ENCODE measurements around the gene ATP8A2. TPM values are rescaled to one million over a fixed set of nuclear protein-coding genes. Genes with fewer than 3 reads are reported as not detected.

The ATP8A2 gene
- total RNA-seq, 6 experiments from 2014 or later = not detected

GRCh38 chr13:25729201-25729600 is 357.4 kb downstream of the ATP8A2 start:
- no peaks in the 10 kb centered on the region for H3K36me3 ChIP-seq
- 56% methylated on average over 7 of the region's 7 CpGs for WGBS (ENCODE audit: insufficient coverage, low coverage, low lambda C conversion rate, missing lambda C conversion rate)
- intact Hi-C loops (cut with DNase I) = no loop called here
- H3K9me3 ChIP-seq = no peaks in the 10 kb centered on the region
- H3K27ac ChIP-seq = no peak overlapping the region
- H3K4me3 ChIP-seq = no peak overlapping the region
- ATAC-seq (no peak), DNase-seq (no peak)
- peaks cover 0 to 4% (median 0%) of the 10 kb centered on the region in 4 donors for H3K4me1 ChIP-seq
- TF ChIP-seq CTCF (IDR thresholded peaks at IDR 0.05) (no peak), POLR2A (IDR thresholded peaks at IDR 0.05) (no peak)
- no peaks in the 10 kb centered on the region for H3K27me3 ChIP-seq

GRCh38 chr13:25731037-25731436 is 359.3 kb downstream of the ATP8A2 start:
- TF ChIP-seq CTCF (IDR thresholded peaks at IDR 0.05) = no peak
- no peak for TF ChIP-seq POLR2A (IDR thresholded peaks at IDR 0.05)
- Histone ChIP-seq H3K36me3 (no peaks in the 10 kb centered on the region), H3K27ac (no peak overlapping the region), H3K27me3 (no peaks in the 10 kb centered on the region), H3K9me3 (no peaks in the 10 kb centered on the region), H3K4me1 (peaks cover 0 to 4% (median 0%) of the 10 kb centered on the region in 4 donors), H3K4me3 (no peak overlapping the region)
- DNase-seq (no peak), ATAC-seq (no peak)
- intact Hi-C loops (cut with DNase I) = no loop called here
- 58% methylated on average over 4 of the region's 4 CpGs for WGBS (ENCODE audit: insufficient coverage, low coverage, low lambda C conversion rate, missing lambda C conversion rate)

GRCh38 chr13:25731536-25731935 is 359.8 kb downstream of the ATP8A2 start:
- ATAC-seq (no peak), DNase-seq (no peak)
- 72% methylated on average over 4 of the region's 4 CpGs for WGBS (ENCODE audit: insufficient coverage, low coverage, low lambda C conversion rate, missing lambda C conversion rate)
- Histone ChIP-seq H3K9me3 (no peaks in the 10 kb centered on the region), H3K27ac (no peak overlapping the region), H3K27me3 (no peaks in the 10 kb centered on the region), H3K4me3 (no peak overlapping the region), H3K36me3 (no peaks in the 10 kb centered on the region), H3K4me1 (peaks cover 0 to 4% (median 0%) of the 10 kb centered on the region in 4 donors)
- intact Hi-C loops (cut with DNase I) = no loop called here
- no peak for TF ChIP-seq CTCF (IDR thresholded peaks at IDR 0.05)
- no peak for TF ChIP-seq POLR2A (IDR thresholded peaks at IDR 0.05)

GRCh38 chr13:25732111-25732865 is 360.5 kb downstream of the ATP8A2 start:
- WGBS (ENCODE audit: insufficient coverage, low coverage, low lambda C conversion rate, missing lambda C conversion rate) = 41% methylated on average over 6 of the region's 7 CpGs
- no peaks in the 10 kb centered on the region for H3K9me3 ChIP-seq
- no peak overlapping the region for H3K27ac ChIP-seq
- H3K4me3 ChIP-seq = no peak overlapping the region
- TF ChIP-seq CTCF (IDR thresholded peaks at IDR 0.05) = no peak
- no peak for TF ChIP-seq POLR2A (IDR thresholded peaks at IDR 0.05)
- no peaks in the 10 kb centered on the region for H3K27me3 ChIP-seq
- DNase-seq (no peak), ATAC-seq (no peak)
- intact Hi-C loops (cut with DNase I) = no loop called here
- H3K36me3 ChIP-seq = no peaks in the 10 kb centered on the region
- H3K4me1 ChIP-seq = peaks cover 0 to 4% (median 0%) of the 10 kb centered on the region in 4 donors

All from right lobe of liver (tissue), 6 donors.